ENCODE results near the gene SH3RF3.

- no peak for TF ChIP-seq CTCF (conservative IDR thresholded peaks at IDR 0.05 in 1 of 2, IDR thresholded peaks at IDR 0.05 in 1 of 2; ENCODE audit: low read depth in 1 of 2, low read length in 2 of 2)
- TF ChIP-seq EZH2 (IDR thresholded peaks at IDR 0.05; ENCODE audit: low read length, missing control alignments): no peak
These were observed 211.4 kb downstream of the SH3RF3 start for GRCh38 chr2:109340381-109340780.

Data from fibroblast of lung (primary cell).